GM08714 (cell line): Measurements from ENCODE around the gene SCUBE2.
"Not testable (repeated sequence)": the region's sequence is repeated elsewhere in the genome, so short reads cannot be mapped to it uniquely, and the experiment has no call there.

Source experiments
- H3K4me3 ChIP-seq: fragments of 200-500 bp; sonication (Bioruptor generic); 2 replicates; pipeline ENCODE4 v1.5.1; 2014; ENCODE audit warnings: mild to moderate bottlenecking, low read length, inconsistent platforms
- ZNF274 ChIP-seq: IDR thresholded peaks from 2 replicates; pipeline ENCODE4 v1.6.1; 2012; ENCODE audit warnings: mild to moderate bottlenecking, low read depth, low read length

Gene SCUBE2

GRCh38 chr11:9123595-9124304, 32.4 kb upstream of the SCUBE2 start:
- no peak overlapping the region for H3K4me3 ChIP-seq
- no peak for TF ChIP-seq ZNF274

GRCh38 chr11:9121469-9121796, 30.0 kb upstream of the SCUBE2 start:
- TF ChIP-seq ZNF274 = no peak
- H3K4me3 ChIP-seq = no peak overlapping the region

- H3K4me3 ChIP-seq = no peak overlapping the region
- TF ChIP-seq ZNF274 = no peak
Measured at GRCh38 chr11:9120664-9121468, 29.5 kb upstream of the SCUBE2 start.

- no peak for TF ChIP-seq ZNF274
- H3K4me3 ChIP-seq = no peak overlapping the region
Measured at GRCh38 chr11:9118277-9118676, 26.9 kb upstream of the SCUBE2 start.

GRCh38 chr11:9112075-9112474, 20.7 kb upstream of the SCUBE2 start:
- H3K4me3 ChIP-seq = no peak overlapping the region
- TF ChIP-seq ZNF274 = no peak

- no peak overlapping the region for H3K4me3 ChIP-seq
- TF ChIP-seq ZNF274 = no peak
Measured at GRCh38 chr11:9109858-9110731, 18.7 kb upstream of the SCUBE2 start.

GRCh38 chr11:9104580-9104979, 13.2 kb upstream of the SCUBE2 start:
- no peak overlapping the region for H3K4me3 ChIP-seq
- no peak for TF ChIP-seq ZNF274

- TF ChIP-seq ZNF274 = no peak
- no peak overlapping the region for H3K4me3 ChIP-seq
Measured at GRCh38 chr11:9103542-9104276, 12.3 kb upstream of the SCUBE2 start.

- TF ChIP-seq ZNF274 = no peak
- H3K4me3 ChIP-seq = no peak overlapping the region
Measured at GRCh38 chr11:9099617-9100016, 8.2 kb upstream of the SCUBE2 start.

- not testable (repeated sequence) for H3K4me3 ChIP-seq
Measured at GRCh38 chr11:9098455-9098854, 7.1 kb upstream of the SCUBE2 start.

GRCh38 chr11:9097186-9097943, 6.0 kb upstream of the SCUBE2 start:
- not testable (repeated sequence) for H3K4me3 ChIP-seq

GRCh38 chr11:9096427-9096826, 5.0 kb upstream of the SCUBE2 start:
- no peak overlapping the region for H3K4me3 ChIP-seq
- no peak for TF ChIP-seq ZNF274

GRCh38 chr11:9095421-9095820, 4.0 kb upstream of the SCUBE2 start:
- H3K4me3 ChIP-seq = no peak overlapping the region
- TF ChIP-seq ZNF274 = no peak
